NT2/D1 (cell line): ENCODE results near the gene ICA1.

Source experiments
- SUZ12 ChIP-seq: IDR thresholded peaks from 2 replicates; pipeline ENCODE4 v1.6.1; 2011; ENCODE audit not compliant: insufficient read length, insufficient read depth; ENCODE audit errors: extremely low read depth
- YY1 ChIP-seq: IDR thresholded peaks from 2 replicates; pipeline ENCODE4 v1.6.1; 2011; ENCODE audit not compliant: insufficient read length, insufficient read depth
- ZNF274 ChIP-seq: IDR thresholded peaks from 2 replicates; pipeline ENCODE4 v1.6.1; 2011; ENCODE audit warnings: mild to moderate bottlenecking, low read depth, low read length

- no peak for TF ChIP-seq ZNF274
- no peak for TF ChIP-seq YY1
- no peak for TF ChIP-seq SUZ12
Measured at GRCh38 chr7:8283968-8284367, 22.0 kb upstream of the ICA1 start.
